Caco-2 (cell line): ENCODE data around the gene PITPNM3. TPM values are rescaled to one million over a fixed set of nuclear protein-coding genes. Genes with fewer than 3 reads are reported as not detected.
"Not testable (repeated sequence)": the region's sequence is repeated elsewhere in the genome, so short reads cannot be mapped to it uniquely, and the experiment has no call there.

ENCODE experiments used
- BruUV-seq: library from RNA; stranded (reverse); fragments of 400-500 nt; replicated peaks from 2 replicates; lab custom pipeline; 2021; lab: Mats Ljungman, UMichigan
- CTCF ChIA-PET: fragments of 300-600 bp; sonication (Branson Sonifier 250); formaldehyde crosslinking; loops from one replicate; lab custom pipeline; 2022; ENCODE audit warnings: antibody characterized with exemption; lab: Charles Lee
- POLR2A ChIA-PET: fragments of 300-600 bp; sonication (Branson Sonifier 250); formaldehyde crosslinking; loops from one replicate; lab custom pipeline; 2022; ENCODE audit warnings: antibody characterized with exemption; lab: Charles Lee
- DNase-seq, 2 experiments: peaks; one replicate each; pipeline versions ENCODE4 v3.0.0 to v3.0.0-alpha.2; 2020 to 2022
- H3K27me3 ChIP-seq: replicated peaks from 2 replicates; pipeline ENCODE4 v1.6.0; 2011; ENCODE audit warnings: low read length; ENCODE audit not compliant: control insufficient read depth, insufficient read depth
- H3K36me3 ChIP-seq: 2 replicates; pipeline ENCODE4 v1.5.1; 2011; ENCODE audit warnings: low read length; ENCODE audit not compliant: control insufficient read depth, insufficient read depth
- H3K4me1 ChIP-seq: fragments of 250-450 bp; sonication (Bioruptor Pico); 2 replicates; pipeline ENCODE4 v1.5.1; 2020; ENCODE audit warnings: mild to moderate bottlenecking
- H3K4me3 ChIP-seq: 2 replicates; pipeline ENCODE4 v1.5.1; 2011; ENCODE audit warnings: low read depth, mild to moderate bottlenecking, control low read depth, low read length
- H3K9me3 ChIP-seq: fragments of 250-450 bp; sonication (Bioruptor Pico); 2 replicates; pipeline ENCODE4 v1.5.1; 2020; ENCODE audit warnings: mild to moderate bottlenecking, moderate library complexity
- H3K27ac Mint-ChIP-seq: one replicate; pipeline ENCODE4 v1.8.0; 2022; ENCODE audit warnings: mixed read lengths; ENCODE audit not compliant: unreplicated experiment
- H3K27me3 Mint-ChIP-seq: one replicate; pipeline ENCODE4 v1.8.0; 2022; ENCODE audit warnings: mixed read lengths; ENCODE audit not compliant: insufficient read depth, unreplicated experiment
- H3K36me3 Mint-ChIP-seq: one replicate; pipeline ENCODE4 v1.8.0; 2022; ENCODE audit warnings: mild to moderate bottlenecking, mixed read lengths; ENCODE audit not compliant: insufficient read depth, unreplicated experiment
- H3K4me1 Mint-ChIP-seq: one replicate; pipeline ENCODE4 v1.8.0; 2022; ENCODE audit warnings: low read depth, mixed read lengths; ENCODE audit not compliant: unreplicated experiment
- H3K4me3 Mint-ChIP-seq: one replicate; pipeline ENCODE4 v1.8.0; 2022; ENCODE audit warnings: mild to moderate bottlenecking, moderate library complexity, mixed read lengths; ENCODE audit not compliant: unreplicated experiment
- H3K9me3 Mint-ChIP-seq: one replicate; pipeline ENCODE4 v1.8.0; 2022; ENCODE audit warnings: mixed read lengths; ENCODE audit not compliant: unreplicated experiment
- intact Hi-C: fragments of 100-400 bp; cut with micrococcal nuclease; formaldehyde crosslinking; loops from one replicate; pipeline ENCODE4 v1.10.0; 2022; ENCODE audit not compliant: unreplicated experiment
- total RNA-seq: library from RNA; stranded (reverse); gene quantifications from 2 replicates; pipeline ENCODE4 v1.2.3, GENCODE V29; 2022
- TF ChIP-seq, protein P1 (sequence below), 2 experiments: fragments of 200-600 bp in 1 of 2; IDR thresholded peaks; 1 replicate in 1 of 2; 2 replicates in 1 of 2; pipeline versions ENCODE4 v1.5.1 to v1.8.0; 2011 to 2022; ENCODE audit warnings: antibody characterized with exemption in 1 of 2, control low read depth in 1 of 2, inconsistent platforms in 1 of 2, low read depth in 1 of 2, low read length in 1 of 2, mild to moderate bottlenecking in 1 of 2, moderate library complexity in 1 of 2; ENCODE audit not compliant: insufficient read depth in 1 of 2, severe bottlenecking in 1 of 2, unreplicated experiment in 1 of 2

The PITPNM3 gene
- total RNA-seq, 1 experiment from 2014 or later = 0.50 TPM

DNA sequence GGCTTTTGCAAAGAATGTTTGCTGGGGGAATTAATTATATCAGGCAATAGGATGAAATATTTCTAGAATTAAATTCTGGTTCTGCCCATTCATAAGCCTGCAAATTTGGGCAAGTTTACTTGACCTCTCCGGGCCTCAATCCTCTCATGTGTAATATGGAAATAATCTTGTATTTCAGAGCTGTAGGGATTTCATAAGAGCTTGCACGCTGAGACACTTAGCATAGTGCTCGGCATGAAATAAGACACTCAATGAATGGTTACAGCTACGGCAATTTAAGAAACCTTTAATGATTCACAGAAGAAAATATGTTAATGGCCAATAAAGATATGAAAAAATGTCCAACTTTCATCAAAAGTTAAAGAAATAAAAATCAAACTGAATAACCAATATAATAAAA, 40.6 kb upstream of the PITPNM3 start:
- peaks cover 14% of the 10 kb centered on the region for H3K36me3 Mint-ChIP-seq
- intact Hi-C loops = no loop called here
- H3K36me3 ChIP-seq = no peaks in the 10 kb centered on the region
- no peak overlapping the region for H3K4me3 ChIP-seq
- peaks cover 2% of the 10 kb centered on the region for H3K4me1 Mint-ChIP-seq
- POLR2A ChIA-PET = no interaction called here
- H3K27ac Mint-ChIP-seq = no peak overlapping the region
- TF ChIP-seq, protein P1, sequence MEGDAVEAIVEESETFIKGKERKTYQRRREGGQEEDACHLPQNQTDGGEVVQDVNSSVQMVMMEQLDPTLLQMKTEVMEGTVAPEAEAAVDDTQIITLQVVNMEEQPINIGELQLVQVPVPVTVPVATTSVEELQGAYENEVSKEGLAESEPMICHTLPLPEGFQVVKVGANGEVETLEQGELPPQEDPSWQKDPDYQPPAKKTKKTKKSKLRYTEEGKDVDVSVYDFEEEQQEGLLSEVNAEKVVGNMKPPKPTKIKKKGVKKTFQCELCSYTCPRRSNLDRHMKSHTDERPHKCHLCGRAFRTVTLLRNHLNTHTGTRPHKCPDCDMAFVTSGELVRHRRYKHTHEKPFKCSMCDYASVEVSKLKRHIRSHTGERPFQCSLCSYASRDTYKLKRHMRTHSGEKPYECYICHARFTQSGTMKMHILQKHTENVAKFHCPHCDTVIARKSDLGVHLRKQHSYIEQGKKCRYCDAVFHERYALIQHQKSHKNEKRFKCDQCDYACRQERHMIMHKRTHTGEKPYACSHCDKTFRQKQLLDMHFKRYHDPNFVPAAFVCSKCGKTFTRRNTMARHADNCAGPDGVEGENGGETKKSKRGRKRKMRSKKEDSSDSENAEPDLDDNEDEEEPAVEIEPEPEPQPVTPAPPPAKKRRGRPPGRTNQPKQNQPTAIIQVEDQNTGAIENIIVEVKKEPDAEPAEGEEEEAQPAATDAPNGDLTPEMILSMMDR (IDR thresholded peaks at IDR 0.05; ENCODE audit: insufficient read depth in 1 of 2, low read depth in 1 of 2, low read length in 1 of 2, severe bottlenecking in 1 of 2, unreplicated experiment in 1 of 2) = no peak
- no peaks in the 10 kb centered on the region for H3K27me3 ChIP-seq
- H3K9me3 Mint-ChIP-seq = no peaks in the 10 kb centered on the region
- peaks cover 7% of the 10 kb centered on the region for H3K4me1 ChIP-seq
- BruUV-seq = no TSS peak
- CTCF ChIA-PET = no interaction called here
- H3K4me3 Mint-ChIP-seq = no peak overlapping the region
- no peaks in the 10 kb centered on the region for H3K9me3 ChIP-seq
- no peak for DNase-seq
- H3K27me3 Mint-ChIP-seq = no peaks in the 10 kb centered on the region

DNA sequence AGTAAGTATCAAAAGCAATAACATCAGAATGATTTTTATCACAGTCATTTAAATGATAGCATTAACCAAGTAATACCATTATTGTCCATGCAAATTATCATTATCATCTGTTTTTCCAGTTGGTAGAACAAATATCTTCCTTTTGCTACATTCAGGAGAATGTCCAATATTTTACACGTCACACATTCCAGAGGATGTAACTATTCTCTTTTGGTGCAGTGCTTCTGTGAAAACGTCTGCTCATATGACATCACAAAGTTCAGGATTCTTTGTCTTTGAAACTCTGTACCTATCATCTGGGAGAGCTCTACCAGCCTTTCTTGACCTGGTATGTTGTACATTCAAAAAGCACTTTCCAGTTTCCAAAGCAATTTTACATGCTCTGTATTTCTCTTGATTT, 40.2 kb upstream of the PITPNM3 start:
- ChIA-PET CTCF (no interaction called here), POLR2A (no interaction called here)
- H3K36me3 ChIP-seq = no peaks in the 10 kb centered on the region
- Mint-ChIP-seq H3K27me3 (no peaks in the 10 kb centered on the region), H3K36me3 (peaks cover 11% of the 10 kb centered on the region), H3K9me3 (no peaks in the 10 kb centered on the region), H3K27ac (no peak overlapping the region), H3K4me3 (no peak overlapping the region), H3K4me1 (peaks cover 7% of the 10 kb centered on the region)
- H3K4me3 ChIP-seq = no peak overlapping the region
- TF ChIP-seq, protein P1 (IDR thresholded peaks at IDR 0.05; ENCODE audit: insufficient read depth in 1 of 2, low read depth in 1 of 2, low read length in 1 of 2, severe bottlenecking in 1 of 2, unreplicated experiment in 1 of 2) = no peak
- intact Hi-C loops = no loop called here
- BruUV-seq = no TSS peak
- H3K9me3 ChIP-seq = no peaks in the 10 kb centered on the region
- peaks cover 11% of the 10 kb centered on the region for H3K4me1 ChIP-seq
- DNase-seq = no peak
- H3K27me3 ChIP-seq = no peaks in the 10 kb centered on the region

DNA sequence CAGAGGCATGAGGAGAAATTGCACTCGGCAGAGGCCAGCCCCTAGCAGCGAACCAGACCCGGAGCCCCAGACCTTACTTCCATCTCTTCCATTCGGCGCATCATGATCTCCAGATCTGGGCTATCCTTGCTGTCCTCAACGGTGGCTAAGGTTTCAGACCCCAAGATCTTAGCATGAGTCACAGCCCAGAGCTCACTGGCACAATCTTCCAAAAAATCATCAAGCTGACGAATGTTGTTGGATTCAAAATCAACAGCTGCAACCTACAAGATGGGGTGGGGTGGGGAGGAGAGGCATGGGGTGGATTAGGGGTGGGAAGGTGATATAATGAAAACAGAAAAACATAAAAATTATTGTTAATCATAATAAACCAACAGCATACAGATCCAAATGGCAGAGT, 39.7 kb upstream of the PITPNM3 start:
- H3K4me3 ChIP-seq = no peak overlapping the region
- H3K9me3 ChIP-seq = no peaks in the 10 kb centered on the region
- Mint-ChIP-seq H3K4me1 (peaks cover 7% of the 10 kb centered on the region), H3K27me3 (no peaks in the 10 kb centered on the region), H3K9me3 (no peaks in the 10 kb centered on the region), H3K27ac (no peak overlapping the region), H3K36me3 (peaks cover 8% of the 10 kb centered on the region), H3K4me3 (no peak overlapping the region)
- no peaks in the 10 kb centered on the region for H3K27me3 ChIP-seq
- H3K4me1 ChIP-seq = peaks cover 15% of the 10 kb centered on the region
- no peaks in the 10 kb centered on the region for H3K36me3 ChIP-seq
- TF ChIP-seq, protein P1 (IDR thresholded peaks at IDR 0.05; ENCODE audit: insufficient read depth in 1 of 2, low read depth in 1 of 2, low read length in 1 of 2, severe bottlenecking in 1 of 2, unreplicated experiment in 1 of 2) = no peak
- CTCF ChIA-PET = no interaction called here
- no peak for DNase-seq
- intact Hi-C loops = no loop called here
- POLR2A ChIA-PET = no interaction called here
- no TSS peak for BruUV-seq

DNA sequence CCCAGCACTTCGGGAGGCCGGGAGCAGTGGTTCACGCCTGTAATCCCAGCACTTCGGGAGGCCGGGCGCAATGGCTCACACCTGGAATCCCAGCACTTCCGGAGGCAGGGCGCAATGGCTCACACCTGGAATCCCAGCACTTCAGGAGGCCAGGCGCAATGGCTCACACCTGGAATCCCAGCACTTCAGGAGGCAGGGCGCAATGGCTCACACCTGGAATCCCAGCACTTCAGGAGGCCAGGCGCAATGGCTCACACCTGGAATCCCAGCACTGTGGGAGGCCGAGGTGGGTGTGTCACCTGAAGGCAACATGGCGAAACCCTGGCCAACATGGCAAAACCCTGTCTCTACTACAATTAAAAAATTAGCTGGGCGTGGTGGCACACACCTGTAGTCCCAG, 37.0 kb upstream of the PITPNM3 start:
- H3K27ac Mint-ChIP-seq, POLR2A ChIA-PET, intact Hi-C loops, H3K4me3 Mint-ChIP-seq, H3K36me3 Mint-ChIP-seq, H3K27me3 ChIP-seq, H3K27me3 Mint-ChIP-seq, H3K9me3 Mint-ChIP-seq, BruUV-seq, DNase-seq, H3K9me3 ChIP-seq, H3K36me3 ChIP-seq, CTCF ChIA-PET, H3K4me1 Mint-ChIP-seq, H3K4me3 ChIP-seq: not testable (repeated sequence)
- peaks cover 15% of the 10 kb centered on the region for H3K4me1 ChIP-seq
